HG03139 (cell line): ENCODE results near the gene TMEM19.
"Not testable (repeated sequence)": the region's sequence is repeated elsewhere in the genome, so short reads cannot be mapped to it uniquely, and the experiment has no call there.

Source experiments
- ATAC-seq: cut with Tn5 transposase; IDR thresholded peaks from one replicate; pipeline ENCODE4 v1.9.1; 2021; ENCODE audit not compliant: unreplicated experiment

Gene TMEM19

GRCh38 chr12:71664411-71665089 lies 21.3 kb upstream of the TMEM19 start:
- peak; percentile 6 for ATAC-seq

DNA sequence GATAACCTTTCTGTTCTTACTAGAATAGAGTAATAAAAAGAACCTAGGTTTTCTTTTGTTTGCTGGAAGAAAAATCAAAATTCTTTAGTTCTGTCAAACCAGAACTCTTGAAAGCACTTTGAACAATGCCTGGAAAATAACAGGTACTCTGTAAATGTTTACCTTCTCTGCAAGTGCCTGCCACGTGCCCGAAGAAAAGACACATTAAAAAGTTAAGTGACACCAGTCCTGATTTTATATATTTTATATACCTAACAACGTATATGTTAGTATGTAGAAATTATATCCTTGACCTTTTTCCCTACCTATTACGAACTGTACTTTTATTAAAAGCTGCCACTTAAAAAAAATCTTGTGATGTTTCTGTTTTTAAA lies 20.8 kb upstream of the TMEM19 start:
- no peak for ATAC-seq

DNA sequence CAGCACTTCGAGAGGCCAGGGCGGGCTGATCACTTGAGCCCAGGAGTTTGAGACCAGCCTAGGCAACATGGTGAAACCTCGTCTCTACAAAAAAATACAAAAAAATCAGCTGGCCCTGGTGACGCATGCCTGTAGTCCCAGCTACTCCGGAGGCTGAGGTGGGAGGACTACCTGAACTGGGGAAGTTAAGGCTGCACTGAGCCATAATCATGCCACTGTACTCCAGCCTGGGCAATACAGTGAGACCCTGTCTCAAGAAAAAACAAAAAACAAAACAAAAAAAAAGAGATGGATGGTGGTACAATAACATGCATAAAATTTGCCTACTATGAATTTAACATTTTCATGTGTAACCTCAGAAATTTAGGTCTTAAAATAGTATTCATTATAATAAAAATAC lies 19.6 kb upstream of the TMEM19 start:
- ATAC-seq = no peak

GRCh38 chr12:71671311-71671710 lies 14.6 kb upstream of the TMEM19 start:
- ATAC-seq = no peak

DNA sequence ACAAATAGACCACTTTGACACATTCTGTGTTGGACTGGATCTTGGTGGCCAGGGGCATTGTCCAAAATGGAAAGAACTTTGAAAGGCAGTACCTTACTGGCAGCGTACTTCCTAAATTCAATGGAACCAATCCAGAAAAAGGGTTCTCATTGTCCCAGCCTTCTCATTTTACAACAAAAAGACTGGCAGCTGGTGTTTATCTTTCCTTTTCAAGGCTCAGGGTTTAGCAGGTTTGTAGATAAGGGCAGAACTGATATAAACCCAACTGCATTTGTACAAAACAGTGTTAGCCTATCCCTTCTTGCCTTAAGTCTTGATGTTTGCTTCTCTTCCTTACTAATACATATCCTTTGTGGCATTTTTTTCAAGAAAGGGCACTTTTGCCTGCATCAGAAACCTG lies 14.1 kb upstream of the TMEM19 start:
- ATAC-seq = no peak

- ATAC-seq = no peak
Measured at GRCh38 chr12:71682466-71682865, 3.4 kb upstream of the TMEM19 start.

DNA sequence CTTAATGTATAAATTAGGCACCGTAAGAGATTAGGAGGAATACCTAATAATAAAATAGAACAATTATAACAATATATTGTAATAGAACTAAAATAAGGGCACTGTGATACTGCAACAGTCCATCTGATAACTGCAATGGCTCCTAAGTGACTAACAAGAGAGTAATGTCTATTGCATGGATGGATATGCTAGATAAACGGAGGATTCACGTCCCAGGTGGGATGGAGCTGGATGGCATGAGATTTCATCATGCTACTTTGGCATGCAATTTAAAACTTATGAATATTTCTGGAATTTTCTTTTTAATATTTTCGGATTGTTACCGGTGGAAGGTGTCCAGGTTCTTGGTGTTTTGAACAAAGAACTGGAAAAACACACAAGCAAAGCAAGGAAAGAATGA lies 2.2 kb upstream of the TMEM19 start:
- no peak for ATAC-seq

- no peak for ATAC-seq
Measured at GRCh38 chr12:71684081-71684480, 1.8 kb upstream of the TMEM19 start.

- peak; percentile 2 for ATAC-seq
Measured at GRCh38 chr12:71685312-71685906, 473 bp upstream of the TMEM19 start.

GRCh38 chr12:71686658-71687025 lies 760 bp downstream of the TMEM19 start:
- no peak for ATAC-seq

GRCh38 chr12:71687172-71687571 lies 1.3 kb downstream of the TMEM19 start:
- not testable (repeated sequence) for ATAC-seq

DNA sequence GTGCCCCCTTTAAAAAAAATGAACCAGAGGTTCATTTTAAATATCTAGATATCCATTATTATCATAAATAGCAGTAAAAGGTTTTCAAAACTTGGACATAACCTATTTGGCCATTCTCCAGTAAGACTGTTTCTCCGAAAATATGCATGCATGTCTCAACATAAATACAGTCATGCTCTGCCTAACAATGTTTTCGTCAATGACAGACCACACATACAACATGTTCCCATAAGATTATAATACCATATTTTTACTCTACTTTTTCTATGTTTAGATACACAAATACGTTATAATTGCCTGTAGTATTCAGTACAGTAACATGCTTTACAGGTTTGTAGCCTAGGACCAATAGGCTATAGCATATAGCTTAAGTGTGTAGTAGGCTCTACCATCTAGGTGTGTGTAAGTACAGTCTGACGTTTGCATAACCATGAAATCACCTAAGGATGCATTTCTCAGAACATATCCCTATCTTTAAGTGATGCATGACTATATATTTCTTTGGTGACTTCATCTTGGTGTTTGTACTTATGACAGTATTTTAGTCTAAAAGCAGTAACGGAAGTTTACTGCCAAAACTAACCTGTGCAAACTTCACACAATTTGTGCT lies 3.2 kb downstream of the TMEM19 start:
- ATAC-seq = no peak

GRCh38 chr12:71691504-71692129 lies 5.7 kb downstream of the TMEM19 start:
- no peak for ATAC-seq

DNA sequence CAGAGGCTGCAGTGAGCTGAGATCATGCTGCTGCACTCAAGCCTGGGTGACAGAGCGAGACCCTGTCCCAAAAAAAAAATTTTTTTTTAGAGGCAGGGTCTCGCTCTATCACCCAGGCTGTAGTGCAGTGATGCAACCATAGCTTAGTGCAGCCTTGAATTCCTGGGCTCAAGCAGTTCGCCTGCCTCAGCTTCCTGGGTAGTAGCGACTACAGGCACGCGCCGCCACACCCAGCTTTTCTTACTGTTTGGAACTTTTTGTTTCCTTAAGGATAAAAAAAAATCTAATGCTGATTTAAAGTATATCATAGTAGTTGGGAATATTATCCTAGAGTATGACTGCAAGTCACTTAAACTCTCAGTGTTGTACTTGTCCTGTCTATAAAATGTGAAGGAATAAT lies 7.2 kb downstream of the TMEM19 start:
- ATAC-seq = no peak

- not testable (repeated sequence) for ATAC-seq
Measured at GRCh38 chr12:71693651-71694050, 7.8 kb downstream of the TMEM19 start.

GRCh38 chr12:71694099-71694820 lies 8.4 kb downstream of the TMEM19 start:
- peak; percentile 82 for ATAC-seq

- no peak for ATAC-seq
Measured at GRCh38 chr12:71695782-71696181, 9.9 kb downstream of the TMEM19 start.

DNA sequence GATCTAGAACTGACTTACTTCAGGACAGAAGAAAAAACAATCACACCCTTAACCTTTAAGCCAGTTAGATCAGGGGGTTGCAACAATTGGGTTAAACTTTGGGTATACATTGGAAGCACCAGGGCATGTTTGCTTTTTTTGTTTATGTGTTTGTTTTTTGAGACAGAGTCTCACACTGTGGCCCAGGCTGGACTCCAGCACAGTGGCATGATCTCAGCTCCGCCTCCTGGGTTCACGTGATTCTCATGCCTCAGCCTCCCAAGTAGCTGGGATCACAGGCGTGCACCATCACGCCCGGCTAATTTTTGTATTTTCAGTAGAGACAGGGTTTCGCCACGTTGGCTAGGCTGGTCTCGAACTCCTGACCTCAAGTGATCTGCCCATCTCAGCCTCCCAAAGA lies 16.3 kb downstream of the TMEM19 start:
- ATAC-seq = not testable (repeated sequence)

DNA sequence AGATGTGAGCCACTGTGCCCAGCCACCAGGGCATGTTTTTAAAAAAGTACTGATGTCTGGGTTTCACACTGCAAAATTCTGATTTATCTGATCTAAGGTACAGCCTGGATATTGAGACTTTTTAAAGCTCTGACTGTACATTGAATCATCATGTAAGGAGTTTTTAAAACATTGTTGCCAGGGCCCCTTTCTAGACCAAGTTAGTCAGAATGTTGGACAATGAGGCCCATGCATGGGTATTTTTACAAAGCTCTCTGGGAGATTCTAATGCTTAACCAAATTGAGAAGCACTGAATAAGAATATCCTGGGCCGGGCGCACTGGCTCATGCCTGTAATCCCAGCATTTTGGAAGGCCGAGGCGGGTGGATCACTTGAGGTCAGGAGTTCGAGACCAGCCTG lies 16.7 kb downstream of the TMEM19 start:
- ATAC-seq = no peak

GRCh38 chr12:71703206-71703605 lies 17.3 kb downstream of the TMEM19 start:
- ATAC-seq = no peak

- ATAC-seq = no peak
Measured at GRCh38 chr12:71704920-71705319, 19.0 kb downstream of the TMEM19 start.

DNA sequence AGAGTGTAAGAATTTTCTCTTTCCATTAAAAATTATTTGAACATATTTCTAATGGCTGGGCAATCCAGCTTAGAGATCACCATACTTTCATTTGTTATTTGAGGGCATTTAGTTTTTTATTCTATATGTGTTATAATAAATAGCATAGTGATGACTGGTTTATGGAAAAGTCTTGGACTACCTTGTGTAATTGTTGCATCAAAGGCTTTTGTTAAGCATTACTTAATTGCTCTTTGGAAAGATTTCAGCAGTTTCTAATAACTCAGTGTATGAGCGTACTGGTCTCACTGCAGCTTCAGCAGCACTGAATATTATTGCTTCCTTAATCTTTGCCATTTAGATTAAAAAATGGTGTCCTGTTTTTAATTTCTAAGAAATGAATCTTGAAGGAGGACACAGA lies 22.8 kb downstream of the TMEM19 start:
- no peak for ATAC-seq
